Measurements from ENCODE around the gene TAF1B.

The TAF1B gene

GRCh38 chr2:9968553-9969497, 125.6 kb downstream of the TAF1B start:
- no peaks in the 10 kb centered on the region for H3K79me2 ChIP-seq (ENCODE audit: control insufficient read depth, insufficient read depth, low read length, unreplicated experiment)
- no peaks in the 10 kb centered on the region for H3K36me3 ChIP-seq (ENCODE audit: insufficient read depth, low read length)
- no peak overlapping the region for H3K27ac ChIP-seq (ENCODE audit: low read depth, low read length)
- no peak overlapping the region for H3K4me3 ChIP-seq (ENCODE audit: low read depth, low read length)
- peaks cover 29% of the 10 kb centered on the region for H3K4me1 ChIP-seq (ENCODE audit: control insufficient read depth, insufficient read depth, low read length, unreplicated experiment)
- H3K27me3 ChIP-seq (ENCODE audit: insufficient read depth, low read length): no peaks in the 10 kb centered on the region
- no peak overlapping the region for H2AFZ ChIP-seq (ENCODE audit: low read length, unreplicated experiment)

GRCh38 chr2:9970200-9971044, 127.1 kb downstream of the TAF1B start:
- Histone ChIP-seq H3K36me3 (ENCODE audit: insufficient read depth, low read length) (no peaks in the 10 kb centered on the region), H2AFZ (ENCODE audit: low read length, unreplicated experiment) (no peak overlapping the region), H3K27me3 (ENCODE audit: insufficient read depth, low read length) (no peaks in the 10 kb centered on the region), H3K27ac (ENCODE audit: low read depth, low read length) (no peak overlapping the region), H3K4me3 (ENCODE audit: low read depth, low read length) (no peak overlapping the region), H3K79me2 (ENCODE audit: control insufficient read depth, insufficient read depth, low read length, unreplicated experiment) (no peaks in the 10 kb centered on the region), H3K4me1 (ENCODE audit: control insufficient read depth, insufficient read depth, low read length, unreplicated experiment) (peaks cover 41% of the 10 kb centered on the region)

- no peak overlapping the region for H2AFZ ChIP-seq (ENCODE audit: low read length, unreplicated experiment)
- no peaks in the 10 kb centered on the region for H3K27me3 ChIP-seq (ENCODE audit: insufficient read depth, low read length)
- peaks cover 46% of the 10 kb centered on the region for H3K4me1 ChIP-seq (ENCODE audit: control insufficient read depth, insufficient read depth, low read length, unreplicated experiment)
- no peaks in the 10 kb centered on the region for H3K36me3 ChIP-seq (ENCODE audit: insufficient read depth, low read length)
- no peak overlapping the region for H3K4me3 ChIP-seq (ENCODE audit: low read depth, low read length)
- no peak overlapping the region for H3K27ac ChIP-seq (ENCODE audit: low read depth, low read length)
- no peaks in the 10 kb centered on the region for H3K79me2 ChIP-seq (ENCODE audit: control insufficient read depth, insufficient read depth, low read length, unreplicated experiment)
Measured at GRCh38 chr2:9971105-9971818, 128.0 kb downstream of the TAF1B start.

- Histone ChIP-seq H3K79me2 (ENCODE audit: control insufficient read depth, insufficient read depth, low read length, unreplicated experiment) (no peaks in the 10 kb centered on the region), H3K27me3 (ENCODE audit: insufficient read depth, low read length) (no peaks in the 10 kb centered on the region), H2AFZ (ENCODE audit: low read length, unreplicated experiment) (no peak overlapping the region), H3K27ac (ENCODE audit: low read depth, low read length) (no peak overlapping the region), H3K4me3 (ENCODE audit: low read depth, low read length) (no peak overlapping the region), H3K4me1 (ENCODE audit: control insufficient read depth, insufficient read depth, low read length, unreplicated experiment) (peaks cover 52% of the 10 kb centered on the region), H3K36me3 (ENCODE audit: insufficient read depth, low read length) (no peaks in the 10 kb centered on the region)
Measured at GRCh38 chr2:9971890-9972289, 128.6 kb downstream of the TAF1B start.

GRCh38 chr2:9972621-9973479, 129.6 kb downstream of the TAF1B start:
- Histone ChIP-seq H3K4me1 (ENCODE audit: control insufficient read depth, insufficient read depth, low read length, unreplicated experiment) (peaks cover 53% of the 10 kb centered on the region), H3K27me3 (ENCODE audit: insufficient read depth, low read length) (no peaks in the 10 kb centered on the region), H2AFZ (ENCODE audit: low read length, unreplicated experiment) (peak overlapping the region; percentile 21), H3K79me2 (ENCODE audit: control insufficient read depth, insufficient read depth, low read length, unreplicated experiment) (no peaks in the 10 kb centered on the region), H3K36me3 (ENCODE audit: insufficient read depth, low read length) (no peaks in the 10 kb centered on the region), H3K27ac (ENCODE audit: low read depth, low read length) (peak overlapping the region; percentile 50), H3K4me3 (ENCODE audit: low read depth, low read length) (no peak overlapping the region; the same call in 1 of the 2 replicates)

GRCh38 chr2:9973690-9974089, 130.4 kb downstream of the TAF1B start:
- H3K36me3 ChIP-seq (ENCODE audit: insufficient read depth, low read length): no peaks in the 10 kb centered on the region
- no peaks in the 10 kb centered on the region for H3K79me2 ChIP-seq (ENCODE audit: control insufficient read depth, insufficient read depth, low read length, unreplicated experiment)
- peaks cover 53% of the 10 kb centered on the region for H3K4me1 ChIP-seq (ENCODE audit: control insufficient read depth, insufficient read depth, low read length, unreplicated experiment)
- H3K27me3 ChIP-seq (ENCODE audit: insufficient read depth, low read length): no peaks in the 10 kb centered on the region
- no peak overlapping the region for H3K4me3 ChIP-seq (ENCODE audit: low read depth, low read length)
- H2AFZ ChIP-seq (ENCODE audit: low read length, unreplicated experiment): no peak overlapping the region
- peak overlapping the region; percentile 50 for H3K27ac ChIP-seq (ENCODE audit: low read depth, low read length)

- no peak overlapping the region for H2AFZ ChIP-seq (ENCODE audit: low read length, unreplicated experiment)
- H3K79me2 ChIP-seq (ENCODE audit: control insufficient read depth, insufficient read depth, low read length, unreplicated experiment): no peaks in the 10 kb centered on the region
- H3K4me1 ChIP-seq (ENCODE audit: control insufficient read depth, insufficient read depth, low read length, unreplicated experiment): peaks cover 53% of the 10 kb centered on the region
- no peak overlapping the region for H3K4me3 ChIP-seq (ENCODE audit: low read depth, low read length)
- H3K27ac ChIP-seq (ENCODE audit: low read depth, low read length): no peak overlapping the region
- no peaks in the 10 kb centered on the region for H3K36me3 ChIP-seq (ENCODE audit: insufficient read depth, low read length)
- no peaks in the 10 kb centered on the region for H3K27me3 ChIP-seq (ENCODE audit: insufficient read depth, low read length)
Measured at GRCh38 chr2:9974343-9974742, 131.1 kb downstream of the TAF1B start.

GRCh38 chr2:9975328-9975727, 132.1 kb downstream of the TAF1B start:
- Histone ChIP-seq H3K4me3 (ENCODE audit: low read depth, low read length) (no peak overlapping the region), H3K79me2 (ENCODE audit: control insufficient read depth, insufficient read depth, low read length, unreplicated experiment) (no peaks in the 10 kb centered on the region), H3K27me3 (ENCODE audit: insufficient read depth, low read length) (no peaks in the 10 kb centered on the region), H3K36me3 (ENCODE audit: insufficient read depth, low read length) (no peaks in the 10 kb centered on the region), H2AFZ (ENCODE audit: low read length, unreplicated experiment) (no peak overlapping the region), H3K27ac (ENCODE audit: low read depth, low read length) (no peak overlapping the region), H3K4me1 (ENCODE audit: control insufficient read depth, insufficient read depth, low read length, unreplicated experiment) (peaks cover 62% of the 10 kb centered on the region)

GRCh38 chr2:9975805-9976447, 132.7 kb downstream of the TAF1B start:
- Histone ChIP-seq H3K27me3 (ENCODE audit: insufficient read depth, low read length) (no peaks in the 10 kb centered on the region), H3K4me1 (ENCODE audit: control insufficient read depth, insufficient read depth, low read length, unreplicated experiment) (peaks cover 67% of the 10 kb centered on the region), H3K27ac (ENCODE audit: low read depth, low read length) (peak overlapping the region; percentile 31; the same call in 1 of the 2 replicates), H2AFZ (ENCODE audit: low read length, unreplicated experiment) (no peak overlapping the region), H3K79me2 (ENCODE audit: control insufficient read depth, insufficient read depth, low read length, unreplicated experiment) (no peaks in the 10 kb centered on the region), H3K36me3 (ENCODE audit: insufficient read depth, low read length) (no peaks in the 10 kb centered on the region), H3K4me3 (ENCODE audit: low read depth, low read length) (no peak overlapping the region; the same call in 1 of the 2 replicates)
